Fibroblast of skin of right biceps (primary cell): ENCODE measurements around the gene SDC3.
A peak's percentile ranks its signal among the peaks of the same experiment; 100 is the strongest.

ENCODE experiments used
- DNase-seq: peaks from one replicate; pipeline ENCODE4 v3.0.0-alpha.2; 2013

The SDC3 gene

GRCh38 chr1:30845237-30845903 lies 63.2 kb downstream of the SDC3 start:
- DNase-seq, result no peak

GRCh38 chr1:30844631-30845030 lies 63.9 kb downstream of the SDC3 start:
- DNase-seq, result no peak

- peak; percentile 80 for DNase-seq
Measured at GRCh38 chr1:30842697-30843354, 65.7 kb downstream of the SDC3 start.

GRCh38 chr1:30840904-30841598 lies 67.5 kb downstream of the SDC3 start:
- DNase-seq, result no peak

GRCh38 chr1:30839827-30840359 lies 68.7 kb downstream of the SDC3 start:
- no peak for DNase-seq

GRCh38 chr1:30838996-30839395 lies 69.6 kb downstream of the SDC3 start:
- DNase-seq, result no peak

GRCh38 chr1:30837653-30838052 lies 70.9 kb downstream of the SDC3 start:
- no peak for DNase-seq

- DNase-seq, result no peak
Measured at GRCh38 chr1:30834253-30834652, 74.3 kb downstream of the SDC3 start.

- DNase-seq, result no peak
Measured at GRCh38 chr1:30830537-30830936, 78.0 kb downstream of the SDC3 start.

GRCh38 chr1:30829889-30830288 lies 78.7 kb downstream of the SDC3 start:
- DNase-seq, result no peak

GRCh38 chr1:30824736-30825429 lies 83.7 kb downstream of the SDC3 start:
- no peak for DNase-seq

- DNase-seq, result peak; percentile 99
Measured at GRCh38 chr1:30823969-30824735, 84.4 kb downstream of the SDC3 start.

- DNase-seq, result no peak
Measured at GRCh38 chr1:30823627-30823968, 85.0 kb downstream of the SDC3 start.

- DNase-seq, result peak; percentile 65
Measured at GRCh38 chr1:30822966-30823581, 85.5 kb downstream of the SDC3 start.

- DNase-seq, result no peak
Measured at GRCh38 chr1:30822006-30822405, 86.6 kb downstream of the SDC3 start.

GRCh38 chr1:30820299-30820698 lies 88.3 kb downstream of the SDC3 start:
- no peak for DNase-seq
